ENCODE measurements around the gene BHLHE41.
A peak's percentile ranks its signal among the peaks of the same experiment; 100 is the strongest.

BHLHE41 gene

GRCh38 chr12:26113853-26114719 lies 10.8 kb downstream of the BHLHE41 start:
- no peak for TF ChIP-seq ZC3H10 (CRISPR knock-in tag; IDR thresholded peaks at IDR 0.05)
- TF ChIP-seq ARNTL (CRISPR knock-in tag; IDR thresholded peaks at IDR 0.05; ENCODE audit: borderline replicate concordance, low read depth) = peak; percentile 100
- TF ChIP-seq GLIS3 (CRISPR knock-in tag; IDR thresholded peaks at IDR 0.05) = no peak
- TF ChIP-seq SNAI2 (CRISPR knock-in tag; IDR thresholded peaks at IDR 0.05) = no peak
- no peak for TF ChIP-seq ZNF565 (CRISPR knock-in tag; conservative IDR thresholded peaks at IDR 0.05; ENCODE audit: low read depth)
- ATAC-seq = peak; percentile 92

GRCh38 chr12:26113181-26113654 lies 11.6 kb downstream of the BHLHE41 start:
- TF ChIP-seq ZNF8 (CRISPR knock-in tag; IDR thresholded peaks at IDR 0.05) (no peak), CSDC2 (CRISPR knock-in tag; IDR thresholded peaks at IDR 0.05) (no peak), OSR1 (CRISPR knock-in tag; IDR thresholded peaks at IDR 0.05) (no peak), TSHZ2 (CRISPR knock-in tag; IDR thresholded peaks at IDR 0.05) (no peak), CREB5 (CRISPR knock-in tag; IDR thresholded peaks at IDR 0.05; ENCODE audit: low read depth) (no peak), CSRNP3 (CRISPR knock-in tag; IDR thresholded peaks at IDR 0.05) (no peak)
- no peak for ATAC-seq

- TF ChIP-seq BACH2 (CRISPR knock-in tag; IDR thresholded peaks at IDR 0.05; ENCODE audit: borderline replicate concordance) (no peak), ZC3H10 (CRISPR knock-in tag; IDR thresholded peaks at IDR 0.05) (no peak)
- ATAC-seq = no peak
Measured at GRCh38 chr12:26112703-26113147, 12.1 kb downstream of the BHLHE41 start.

GRCh38 chr12:26112232-26112631 lies 12.6 kb downstream of the BHLHE41 start:
- TF ChIP-seq PPARA (CRISPR knock-in tag; IDR thresholded peaks at IDR 0.05; ENCODE audit: borderline replicate concordance) (no peak), ZNF70 (CRISPR knock-in tag; IDR thresholded peaks at IDR 0.05) (no peak), ZFP3 (CRISPR knock-in tag; IDR thresholded peaks at IDR 0.05) (no peak), CSRNP3 (CRISPR knock-in tag; IDR thresholded peaks at IDR 0.05) (no peak), POU6F1 (CRISPR knock-in tag; IDR thresholded peaks at IDR 0.05; ENCODE audit: borderline replicate concordance, low read depth) (no peak), GLIS3 (CRISPR knock-in tag; IDR thresholded peaks at IDR 0.05) (no peak), ESRRG (CRISPR knock-in tag; IDR thresholded peaks at IDR 0.05) (no peak), TOX (CRISPR knock-in tag; IDR thresholded peaks at IDR 0.05; ENCODE audit: borderline replicate concordance) (no peak), TSHZ2 (CRISPR knock-in tag; IDR thresholded peaks at IDR 0.05) (no peak), SNAI2 (CRISPR knock-in tag; IDR thresholded peaks at IDR 0.05) (no peak), ZNF8 (CRISPR knock-in tag; IDR thresholded peaks at IDR 0.05) (no peak), ZNF565 (CRISPR knock-in tag; conservative IDR thresholded peaks at IDR 0.05; ENCODE audit: low read depth) (no peak), OSR1 (CRISPR knock-in tag; IDR thresholded peaks at IDR 0.05) (no peak), RARB (CRISPR knock-in tag; IDR thresholded peaks at IDR 0.05) (no peak)
- ATAC-seq = no peak

Data from SK-N-SH treated with all-trans-retinoic acid at 6 μM for 48 hours (cell line).